ENCODE measurements around the gene ZKSCAN3. TPM values are rescaled to one million over a fixed set of nuclear protein-coding genes. Genes with fewer than 3 reads are reported as not detected.
"Not testable (repeated sequence)": the region's sequence is repeated elsewhere in the genome, so short reads cannot be mapped to it uniquely, and the experiment has no call there.

Gene ZKSCAN3
- total RNA-seq, 1 experiment from 2014 or later, result 5.6 TPM

DNA sequence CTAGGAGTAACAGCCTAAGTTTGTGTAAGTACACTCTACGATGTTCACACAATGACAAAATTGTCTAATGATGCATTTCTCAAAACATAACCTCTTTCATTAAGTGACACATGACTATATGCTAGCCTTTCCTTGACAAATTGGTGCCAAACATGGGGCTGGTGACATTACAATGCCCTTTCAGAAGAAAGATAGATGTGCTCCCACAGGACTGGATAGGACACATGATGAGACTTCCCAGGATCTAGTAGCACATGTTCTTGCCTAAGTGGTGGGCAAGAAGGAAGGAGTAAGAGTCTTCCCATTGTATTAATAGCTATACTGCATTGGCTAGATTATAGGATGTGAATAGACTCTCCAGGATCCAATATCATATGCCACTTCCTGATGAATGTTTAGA, 21.5 kb downstream of the ZKSCAN3 start:
- DNase-seq (ENCODE audit: extremely low read depth, low read depth), result no peak

DNA sequence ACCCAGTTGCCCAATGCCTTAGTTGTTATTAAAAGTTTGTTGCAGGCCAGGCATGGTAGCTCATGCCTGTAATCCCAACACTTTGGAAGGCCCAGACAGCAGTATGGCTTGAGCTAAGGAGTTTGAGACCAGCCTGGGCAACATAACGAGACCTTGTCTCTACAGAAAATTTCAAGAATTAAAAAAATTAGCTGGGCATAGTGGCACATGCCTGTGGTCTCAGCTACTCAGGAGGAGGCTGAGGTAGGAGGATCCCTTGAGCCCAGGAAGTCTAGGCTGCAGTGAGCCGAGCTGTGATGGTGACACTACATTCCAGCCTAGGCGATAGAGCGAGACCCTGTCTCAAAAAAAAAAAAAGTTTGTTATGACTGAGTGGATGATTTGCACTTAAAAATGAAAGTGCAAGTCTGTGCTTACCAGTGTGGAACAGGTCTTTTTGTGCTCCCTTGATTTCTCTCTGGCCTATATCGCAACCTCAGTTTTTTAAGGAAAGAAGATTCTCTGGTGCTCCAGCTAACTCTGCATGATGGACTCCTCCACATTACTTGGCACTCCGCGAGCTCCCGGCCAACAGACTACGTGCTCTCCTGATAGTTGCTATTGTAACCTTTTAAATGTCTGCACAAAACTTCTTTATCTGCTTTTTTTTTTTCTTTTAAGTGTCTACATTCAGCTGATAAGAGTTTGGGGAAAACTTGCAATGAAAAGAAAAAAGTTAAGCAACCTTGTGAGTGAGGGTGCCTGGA, 22.1 kb downstream of the ZKSCAN3 start:
- no peak for DNase-seq (ENCODE audit: extremely low read depth, low read depth)

DNA sequence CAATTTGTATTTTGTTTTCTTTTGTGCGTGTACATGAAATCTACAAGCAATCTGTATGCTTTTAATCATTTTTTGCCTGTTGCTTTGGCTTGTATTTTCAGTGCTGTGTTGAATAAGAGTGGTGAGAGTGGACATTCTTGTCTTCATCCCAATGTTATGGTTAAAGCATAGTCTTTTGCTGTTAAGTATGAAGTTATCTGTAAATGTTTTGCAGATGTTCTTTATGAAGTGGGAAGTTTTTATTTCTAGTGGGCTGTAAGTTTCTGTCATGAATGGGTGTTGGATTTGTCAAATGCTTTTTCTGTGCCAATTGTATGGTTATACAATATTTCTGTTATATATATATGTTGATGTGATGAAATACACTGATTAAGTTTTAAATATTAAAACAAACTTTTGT, 24.2 kb downstream of the ZKSCAN3 start:
- no peak for DNase-seq (ENCODE audit: extremely low read depth, low read depth)

DNA sequence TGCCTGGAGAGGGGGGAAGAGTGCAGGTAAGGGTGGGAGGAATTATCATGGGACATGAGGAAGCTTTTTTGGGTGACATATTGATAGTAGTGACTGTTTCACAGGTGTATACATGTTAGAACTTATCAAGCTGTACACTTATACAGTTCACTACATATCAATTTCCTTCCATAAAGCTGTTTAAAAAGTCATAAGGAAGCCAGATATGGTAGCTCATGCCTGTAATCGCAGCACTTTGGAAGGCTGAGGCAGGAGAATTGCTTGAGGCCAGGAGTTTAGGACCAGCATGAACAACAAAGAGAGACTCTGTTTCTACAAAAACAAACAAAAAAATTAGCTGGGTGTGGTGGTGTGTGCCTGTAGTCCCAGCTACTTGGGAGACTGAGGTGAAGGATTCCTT, 28.1 kb downstream of the ZKSCAN3 start:
- no peak for DNase-seq (ENCODE audit: extremely low read depth, low read depth)

DNA sequence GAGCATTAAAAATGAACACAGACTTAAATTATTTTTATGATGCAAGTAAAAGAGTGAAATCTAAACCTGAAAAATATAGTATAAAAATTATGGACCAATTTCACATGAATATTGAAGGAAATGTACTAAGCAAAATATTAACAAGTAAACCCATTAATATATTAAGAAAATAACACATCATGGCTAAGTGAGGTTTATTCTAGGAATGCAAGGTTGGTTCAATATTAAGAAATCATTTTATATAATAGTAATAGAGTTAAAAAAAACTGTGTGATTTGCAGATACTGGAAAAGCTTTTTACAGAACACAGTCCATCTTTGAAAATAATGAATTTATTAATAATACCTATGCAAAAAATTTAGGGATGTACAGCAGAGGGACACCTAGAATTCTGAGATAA, 28.9 kb downstream of the ZKSCAN3 start:
- no peak for DNase-seq (ENCODE audit: extremely low read depth, low read depth)

DNA sequence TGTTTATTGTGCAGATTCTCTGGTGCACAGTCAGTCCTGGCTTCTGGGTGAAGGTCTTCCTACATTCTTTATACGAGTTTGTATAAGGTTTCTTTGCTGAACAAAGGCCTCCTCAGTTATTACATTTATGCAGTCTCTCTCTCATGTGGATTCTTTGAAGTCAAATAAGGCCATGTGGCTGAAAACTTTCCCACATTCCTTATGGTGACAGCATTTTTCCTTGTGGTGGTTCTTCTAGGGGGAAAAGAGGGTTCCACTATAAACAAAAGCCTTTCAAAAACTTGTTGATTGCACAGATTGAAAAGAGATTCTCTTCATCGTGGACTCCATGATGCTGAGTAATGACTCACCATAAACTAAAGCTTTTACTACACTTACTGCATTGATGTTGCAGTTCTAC, 30.6 kb downstream of the ZKSCAN3 start:
- no peak for DNase-seq (ENCODE audit: extremely low read depth, low read depth)

DNA sequence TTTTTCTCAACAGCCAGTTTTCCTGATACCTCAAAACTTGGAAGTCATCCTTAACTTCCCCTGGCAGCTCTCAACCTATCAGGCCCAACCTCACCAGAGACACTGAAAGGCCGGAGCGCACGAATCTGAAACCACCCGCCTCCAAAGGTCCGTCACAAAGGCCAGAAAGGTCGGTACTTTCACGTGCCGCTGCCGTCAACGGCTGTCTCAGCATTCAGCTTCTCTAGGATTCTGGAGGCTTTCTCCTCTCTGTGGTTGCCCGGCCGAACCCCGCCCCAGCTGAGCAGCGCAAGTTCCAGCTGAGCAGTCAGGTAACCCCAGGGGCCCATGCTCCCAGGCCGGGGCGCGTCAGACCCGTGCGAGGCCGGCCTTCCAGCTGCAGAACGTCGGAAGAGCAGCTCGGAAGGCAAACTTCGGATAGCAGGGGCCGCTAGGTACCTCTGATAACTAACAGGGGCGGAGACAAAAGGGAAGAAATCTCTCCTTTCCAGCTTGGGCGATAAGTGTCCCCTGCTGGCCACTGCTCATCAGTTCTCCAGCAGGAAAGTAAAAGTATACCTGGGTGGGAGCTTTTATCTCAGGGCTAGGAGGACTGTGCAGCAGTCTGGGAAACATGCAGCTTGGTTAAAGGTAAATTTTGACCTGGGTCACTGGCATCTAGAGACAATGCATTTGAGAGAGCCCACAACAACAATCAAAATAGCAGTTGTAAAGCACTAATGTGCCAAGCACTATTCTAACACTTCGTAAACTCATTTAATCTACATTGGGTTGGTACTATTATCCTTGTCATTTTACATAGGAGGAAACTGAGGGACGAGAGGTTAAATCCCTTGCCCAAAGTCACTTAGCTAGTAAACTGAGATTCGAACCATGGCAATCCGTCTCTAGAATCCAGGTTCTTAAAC, 33.7 kb downstream of the ZKSCAN3 start:
- DNase-seq (ENCODE audit: extremely low read depth, low read depth), result peak; percentile 82

DNA sequence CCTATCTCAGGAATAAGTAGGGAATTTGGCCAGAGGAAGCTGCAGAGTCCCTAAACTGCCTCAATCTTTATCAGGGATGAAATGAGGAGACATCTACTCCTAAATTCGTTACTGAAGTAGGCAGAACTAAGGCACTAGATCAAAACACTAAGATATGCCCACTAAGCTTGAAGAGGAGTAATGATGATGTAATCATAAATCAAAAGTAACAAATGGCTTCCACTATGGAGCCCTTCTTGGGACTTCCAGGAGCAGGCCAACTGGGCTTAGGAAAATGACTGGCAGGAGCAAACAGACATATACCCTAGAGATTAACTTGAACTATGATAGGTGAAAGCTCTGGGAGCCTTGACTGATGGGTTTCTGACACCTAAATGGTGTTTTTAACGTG, 34.4 kb downstream of the ZKSCAN3 start:
- no peak for DNase-seq (ENCODE audit: extremely low read depth, low read depth)

DNA sequence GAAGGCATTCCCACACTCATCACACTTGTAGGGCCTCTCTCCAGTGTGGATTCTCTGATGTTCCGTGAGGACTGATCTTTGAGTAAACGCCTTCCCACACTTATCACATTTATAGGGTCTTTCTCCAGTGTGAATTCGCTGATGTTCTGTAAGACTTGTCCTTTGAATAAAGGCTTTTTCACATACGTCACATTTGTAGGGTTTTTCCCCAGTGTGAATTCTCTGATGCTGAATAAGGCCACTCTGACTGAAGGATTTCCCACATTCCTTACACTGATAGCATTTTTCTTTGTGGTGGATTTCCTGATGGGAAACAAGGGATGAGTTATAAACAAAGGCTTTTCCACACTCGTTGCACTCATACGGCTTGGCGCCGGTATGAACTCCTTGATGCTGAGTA, 40.9 kb downstream of the ZKSCAN3 start:
- no peak for DNase-seq (ENCODE audit: extremely low read depth, low read depth)

DNA sequence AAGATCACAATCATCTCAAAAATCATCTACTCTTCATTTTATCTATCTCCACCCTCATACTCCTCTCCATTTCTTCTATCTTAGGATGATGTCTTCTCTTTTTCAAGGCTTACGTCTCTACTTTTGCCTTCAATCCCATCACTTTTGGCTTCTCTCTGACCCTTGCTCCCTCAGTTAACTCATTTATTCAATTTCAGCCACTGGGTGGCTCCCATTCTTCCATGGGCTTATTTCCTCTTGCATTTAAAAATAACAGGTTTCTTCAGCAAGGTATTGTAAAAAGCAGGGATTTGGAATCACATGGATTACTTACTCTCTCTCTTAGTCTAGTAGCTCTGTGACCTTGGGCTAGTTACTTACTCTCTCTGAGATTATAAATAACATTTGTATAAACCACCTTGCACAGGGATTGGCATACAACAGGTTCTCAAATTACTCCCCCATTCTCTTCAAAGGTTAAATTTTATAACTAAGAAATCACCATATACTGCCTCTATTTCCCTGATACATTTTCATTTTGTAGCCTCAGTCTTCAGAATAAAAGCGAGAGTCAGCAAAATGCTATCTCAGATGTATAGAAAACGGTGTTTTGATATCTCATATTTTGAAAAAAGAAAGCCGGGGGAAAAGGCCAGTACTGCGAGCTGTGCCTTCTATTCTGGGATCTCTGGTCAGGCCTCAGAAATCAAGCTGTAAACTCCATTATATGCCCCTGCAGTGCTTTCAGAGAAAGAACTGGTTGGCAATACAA, 44.3 kb downstream of the ZKSCAN3 start:
- no peak for DNase-seq (ENCODE audit: extremely low read depth, low read depth)

DNA sequence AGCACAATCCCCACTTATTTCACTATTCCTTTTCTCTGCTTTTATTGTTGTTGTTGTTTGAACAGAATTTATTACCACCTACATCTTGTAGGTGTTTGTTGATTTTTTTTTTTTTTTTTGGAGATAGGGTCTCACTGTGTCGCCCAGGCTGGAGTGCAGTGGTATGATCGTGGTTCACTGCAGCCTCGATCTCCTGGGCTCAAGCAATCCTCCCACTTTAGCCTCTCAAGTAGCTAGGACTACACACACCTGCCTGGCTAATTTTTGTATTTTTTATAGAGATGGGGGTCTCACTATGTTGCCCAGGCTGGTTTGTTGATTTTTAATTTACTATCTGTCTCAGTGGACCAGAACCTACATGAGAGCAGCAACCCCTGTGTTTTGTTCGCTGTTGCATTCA, 46.2 kb downstream of the ZKSCAN3 start:
- no peak for DNase-seq (ENCODE audit: extremely low read depth, low read depth)

DNA sequence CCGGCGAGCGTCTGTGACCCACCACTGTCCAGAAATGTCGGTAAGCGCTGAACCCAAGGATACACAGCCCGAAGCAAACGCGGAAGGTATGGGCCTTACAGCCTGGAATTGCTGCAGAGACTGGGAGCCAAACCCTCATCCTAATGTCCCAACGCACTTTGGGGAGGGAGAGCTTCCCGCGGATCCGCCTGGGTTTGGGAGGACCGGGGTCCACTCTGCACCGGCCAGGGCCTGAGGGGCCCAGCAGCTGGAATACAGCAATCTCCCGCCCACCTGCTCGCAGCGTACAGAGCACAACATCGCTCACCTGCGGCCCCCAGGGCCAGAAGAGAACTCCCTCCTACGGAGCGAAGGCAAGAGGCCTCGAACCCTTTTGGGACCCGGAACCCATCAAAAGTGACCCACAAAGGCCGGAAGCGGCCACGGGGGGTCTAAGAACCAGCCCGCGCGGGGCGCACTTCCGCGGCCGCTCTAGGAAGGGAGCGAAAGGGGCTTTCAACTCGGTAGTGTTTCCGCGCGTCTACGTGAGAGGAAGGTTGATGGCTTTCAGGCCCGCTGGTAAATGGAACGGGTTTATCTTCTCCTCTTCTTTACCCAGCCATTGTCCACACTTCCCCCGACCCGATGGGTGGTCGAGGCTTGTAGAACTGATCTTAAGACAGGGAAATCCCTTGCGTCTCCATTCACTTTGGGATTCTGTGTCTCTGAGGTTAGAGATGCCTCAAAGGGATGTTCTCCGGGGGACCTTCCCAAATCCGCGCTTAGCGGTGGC, 49.8 kb downstream of the ZKSCAN3 start, which contains the start of gene ZSCAN12:
Gene ZSCAN12 (minus strand): TSS at position 398 of the 772 bp plus-strand sequence. CDS start 1,342 bp downstream, outside the sequence.
- peak; percentile 54 for DNase-seq (ENCODE audit: extremely low read depth, low read depth)

DNA sequence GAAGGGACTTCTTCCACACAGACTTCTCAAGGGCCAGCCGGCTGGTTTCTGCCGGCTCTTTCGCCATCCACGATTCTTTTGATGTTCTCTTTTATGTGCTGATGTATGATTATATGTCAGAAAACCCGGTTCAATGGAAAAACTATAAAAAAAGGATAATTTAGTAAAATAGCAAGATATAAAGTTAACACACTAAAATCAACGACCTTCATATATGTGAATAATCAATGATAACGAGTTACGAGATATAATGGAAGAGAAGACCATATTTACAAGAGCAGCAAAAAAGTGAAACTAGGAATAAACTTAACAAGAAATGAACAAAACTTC, 50.3 kb downstream of the ZKSCAN3 start:
- no peak for DNase-seq (ENCODE audit: extremely low read depth, low read depth)

DNA sequence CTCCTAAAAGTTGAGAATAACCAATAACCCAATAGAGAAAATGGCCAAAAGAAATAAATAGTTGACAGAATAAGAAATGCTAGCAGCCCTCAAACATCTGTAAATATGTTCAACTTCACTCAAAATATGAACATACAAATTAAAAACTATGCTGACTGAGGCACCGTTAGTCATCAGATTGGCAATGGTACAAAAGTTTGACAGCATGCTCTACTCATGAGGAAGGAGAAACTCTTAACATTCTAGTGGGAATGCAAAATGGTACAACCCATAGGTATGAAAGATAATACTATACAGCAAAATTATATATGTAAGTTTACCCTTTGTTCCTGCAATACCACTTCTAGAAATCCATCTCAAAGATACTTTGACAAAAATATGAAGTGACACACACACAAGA, 51.4 kb downstream of the ZKSCAN3 start:
- no peak for DNase-seq (ENCODE audit: extremely low read depth, low read depth)

DNA sequence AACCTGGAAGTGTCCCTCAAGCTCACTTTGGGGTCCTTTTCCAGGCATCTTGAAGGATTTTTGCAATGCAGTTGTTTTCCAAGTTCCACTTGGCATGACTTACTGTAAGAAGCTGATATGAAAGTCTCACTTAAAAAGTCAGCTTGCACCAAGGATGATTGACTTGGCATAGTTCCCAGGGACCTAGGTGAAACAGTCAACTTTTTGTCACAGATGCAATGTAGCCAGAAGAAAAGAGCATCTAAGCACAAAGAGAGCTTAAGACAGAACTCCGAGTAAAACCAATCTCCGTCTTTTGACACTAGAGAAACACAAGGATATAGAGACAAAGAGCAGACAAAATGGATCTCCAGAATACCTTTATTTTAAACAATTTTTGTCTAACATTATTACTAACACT, 52.5 kb downstream of the ZKSCAN3 start:
- DNase-seq (ENCODE audit: extremely low read depth, low read depth), result no peak

DNA sequence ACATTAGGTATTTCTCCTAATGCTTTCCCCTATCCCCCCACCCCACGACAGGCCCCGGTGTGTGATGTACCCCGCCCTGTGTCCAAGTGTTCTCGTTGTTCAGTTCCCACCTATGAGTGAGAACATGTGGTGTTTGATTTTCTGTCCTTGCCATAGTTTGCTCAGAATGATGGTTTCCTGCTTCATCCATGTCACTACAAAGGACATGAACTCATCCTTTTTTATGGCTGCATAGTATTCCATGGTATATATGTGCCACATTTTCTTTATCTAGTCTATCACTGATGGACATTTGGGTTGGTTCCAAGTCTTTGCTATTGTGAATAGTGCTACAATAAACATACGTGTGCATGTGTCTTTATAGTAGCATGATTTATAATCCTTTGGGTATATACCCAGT, 54.2 kb downstream of the ZKSCAN3 start:
- DNase-seq (ENCODE audit: extremely low read depth, low read depth), result not testable (repeated sequence)

DNA sequence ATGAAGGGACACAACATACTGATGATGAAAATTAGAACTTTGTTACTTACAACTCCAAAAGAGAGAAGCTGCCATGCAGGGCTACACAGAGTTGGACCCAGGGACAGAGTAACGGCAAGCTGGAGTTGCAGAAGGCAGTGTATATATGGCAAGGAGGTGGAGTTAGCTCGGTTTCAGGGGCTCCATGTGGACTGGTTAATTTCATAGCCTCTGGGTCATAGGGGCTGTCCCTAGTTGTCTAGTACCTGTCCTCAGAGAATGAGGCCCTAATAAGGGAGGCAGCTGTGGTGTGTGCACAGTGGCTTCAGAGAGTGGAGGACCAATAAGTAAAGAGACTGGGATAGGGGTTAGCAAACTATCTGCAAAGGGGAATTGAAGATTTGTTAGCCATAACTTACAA, 57.7 kb downstream of the ZKSCAN3 start:
- no peak for DNase-seq (ENCODE audit: extremely low read depth, low read depth)

DNA sequence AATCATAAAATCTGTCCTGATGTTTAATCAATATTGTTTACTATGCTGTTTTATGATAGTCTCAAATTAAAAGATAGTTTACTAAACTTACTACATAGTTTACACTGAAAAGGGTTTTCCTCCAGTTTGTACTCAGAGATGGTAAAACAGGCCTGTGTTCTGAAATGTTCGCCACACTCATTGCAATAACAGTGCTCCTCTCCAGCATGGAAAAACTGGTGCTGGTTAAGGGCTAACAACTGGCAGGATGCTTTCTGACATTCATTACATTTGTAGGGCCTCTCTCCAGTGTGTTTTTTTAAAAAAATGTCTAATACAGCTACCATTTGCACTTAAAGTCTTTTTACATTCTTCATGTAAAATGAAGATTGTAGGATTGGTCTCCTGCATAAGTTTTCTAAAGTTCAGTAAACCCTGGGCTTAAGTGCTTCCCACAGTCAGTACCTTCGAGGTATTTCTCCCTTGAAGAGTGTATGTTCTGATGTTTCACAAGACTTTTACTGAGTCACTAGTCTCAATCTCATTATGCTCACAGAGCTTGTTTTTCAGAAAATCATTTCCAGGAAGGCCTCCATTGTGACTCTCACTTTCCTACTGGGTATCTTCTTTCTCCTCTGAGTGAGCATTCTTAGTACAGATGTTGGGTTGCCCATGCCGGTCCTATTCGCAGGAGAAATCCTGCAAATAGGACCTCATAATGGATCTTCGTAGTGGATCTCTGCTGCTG, 58.5 kb downstream of the ZKSCAN3 start:
- no peak for DNase-seq (ENCODE audit: extremely low read depth, low read depth)

DNA sequence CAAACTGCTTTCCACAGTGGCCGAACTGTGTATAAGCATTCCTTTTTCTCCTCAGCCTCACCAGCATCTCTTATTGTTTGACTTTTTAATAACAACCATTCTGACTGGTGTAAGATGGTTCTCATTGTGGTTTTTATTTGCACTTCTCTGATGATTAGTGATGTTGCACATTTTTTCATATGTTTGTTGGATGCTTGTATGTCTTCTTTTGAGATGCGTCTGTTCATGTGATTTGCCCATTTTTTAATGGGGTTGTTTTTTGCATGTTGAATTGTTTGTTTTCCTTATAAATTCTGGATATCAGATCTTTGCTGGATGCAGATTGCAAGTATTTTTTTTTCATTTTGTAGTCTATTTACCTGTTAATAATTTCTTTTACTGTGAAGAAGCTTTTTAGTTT, 61.0 kb downstream of the ZKSCAN3 start:
- no peak for DNase-seq (ENCODE audit: extremely low read depth, low read depth)

DNA sequence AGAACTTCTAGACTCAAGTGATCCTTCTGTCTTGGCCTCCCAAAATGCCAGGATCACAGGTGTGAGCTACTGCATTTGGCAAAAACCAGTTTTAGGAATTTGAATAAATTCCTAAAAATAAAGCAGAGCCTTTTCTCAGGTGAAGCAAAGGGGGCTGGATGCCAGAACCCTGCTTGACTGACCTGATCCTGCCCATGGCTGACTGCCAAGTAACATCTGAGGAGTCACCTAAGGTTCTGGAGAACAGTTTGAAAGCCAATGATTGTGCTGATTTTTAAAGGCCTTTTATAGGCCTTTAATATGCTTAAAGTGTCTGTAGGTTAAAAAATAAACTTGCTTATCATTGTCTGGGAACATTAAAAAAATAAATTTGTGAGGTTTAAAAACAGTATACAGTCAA, 63.9 kb downstream of the ZKSCAN3 start:
- DNase-seq (ENCODE audit: extremely low read depth, low read depth), result no peak
